ENCODE results near the gene DOCK9. TPM values are rescaled to one million over a fixed set of nuclear protein-coding genes. Genes with fewer than 3 reads are reported as not detected.

Gene DOCK9
- total RNA-seq, 2 donors from 2014 or later = 107 to 117 TPM

DNA sequence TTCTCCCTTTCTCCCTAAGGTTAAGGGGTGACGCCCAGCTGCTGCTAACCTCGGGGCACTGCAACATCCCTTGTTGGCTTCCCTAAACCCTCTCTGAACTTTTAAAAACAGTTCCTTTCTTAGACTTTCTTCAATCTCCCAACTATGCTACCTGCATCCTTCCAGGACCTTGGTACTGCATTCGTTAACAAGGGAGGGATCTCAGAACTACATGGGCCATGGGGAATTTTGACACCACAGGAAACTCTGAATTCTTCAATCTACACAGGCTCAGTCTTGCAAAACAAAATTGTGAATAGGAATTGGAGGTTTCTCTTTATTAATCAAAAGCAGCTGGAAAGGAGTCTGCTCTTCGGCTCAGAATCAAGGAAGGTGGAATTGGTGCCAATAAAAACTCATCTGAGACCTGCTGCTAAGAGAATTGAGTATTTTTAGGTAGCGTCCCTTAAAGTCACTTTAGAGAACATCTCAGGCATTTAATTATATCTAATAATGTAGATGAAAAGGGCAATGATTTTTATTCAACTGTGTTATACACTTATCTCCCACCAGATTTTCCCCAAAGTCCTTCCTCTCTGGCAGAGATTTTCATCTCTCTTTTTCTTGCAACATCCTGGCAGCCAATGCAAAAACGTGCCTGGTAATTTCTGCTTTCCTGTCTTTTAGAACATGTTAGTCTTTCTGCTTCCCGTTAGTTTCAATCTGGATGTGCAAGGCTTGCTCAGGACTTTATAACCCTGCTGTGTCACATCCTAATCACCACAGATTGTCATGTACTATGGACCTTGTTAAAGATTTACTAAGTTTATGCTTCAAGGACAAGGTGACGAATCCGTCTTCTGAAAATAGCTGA, 156.3 kb downstream of the DOCK9 start:
- DNase-seq (ENCODE audit: low spot score) = no peak
- no peaks in the 10 kb centered on the region for H3K27me3 ChIP-seq (replicated peaks; ENCODE audit: insufficient read depth)
- peaks cover 4% of the 10 kb centered on the region for H3K4me1 ChIP-seq (replicated peaks)
- TF ChIP-seq, protein P1, sequence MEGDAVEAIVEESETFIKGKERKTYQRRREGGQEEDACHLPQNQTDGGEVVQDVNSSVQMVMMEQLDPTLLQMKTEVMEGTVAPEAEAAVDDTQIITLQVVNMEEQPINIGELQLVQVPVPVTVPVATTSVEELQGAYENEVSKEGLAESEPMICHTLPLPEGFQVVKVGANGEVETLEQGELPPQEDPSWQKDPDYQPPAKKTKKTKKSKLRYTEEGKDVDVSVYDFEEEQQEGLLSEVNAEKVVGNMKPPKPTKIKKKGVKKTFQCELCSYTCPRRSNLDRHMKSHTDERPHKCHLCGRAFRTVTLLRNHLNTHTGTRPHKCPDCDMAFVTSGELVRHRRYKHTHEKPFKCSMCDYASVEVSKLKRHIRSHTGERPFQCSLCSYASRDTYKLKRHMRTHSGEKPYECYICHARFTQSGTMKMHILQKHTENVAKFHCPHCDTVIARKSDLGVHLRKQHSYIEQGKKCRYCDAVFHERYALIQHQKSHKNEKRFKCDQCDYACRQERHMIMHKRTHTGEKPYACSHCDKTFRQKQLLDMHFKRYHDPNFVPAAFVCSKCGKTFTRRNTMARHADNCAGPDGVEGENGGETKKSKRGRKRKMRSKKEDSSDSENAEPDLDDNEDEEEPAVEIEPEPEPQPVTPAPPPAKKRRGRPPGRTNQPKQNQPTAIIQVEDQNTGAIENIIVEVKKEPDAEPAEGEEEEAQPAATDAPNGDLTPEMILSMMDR (IDR thresholded peaks at IDR 0.05) = no peak
- TF ChIP-seq POLR2AphosphoS5 (IDR thresholded peaks at IDR 0.05) (no peak), POLR2A (IDR thresholded peaks at IDR 0.05) (no peak)
- no peak overlapping the region for H3K27ac ChIP-seq
- no peak overlapping the region for H3K4me3 ChIP-seq
- H3K9me3 ChIP-seq = no peaks in the 10 kb centered on the region
- peaks cover 0 to 2% of the 10 kb centered on the region in 2 donors for H3K36me3 ChIP-seq
- intact Hi-C loops (cut with DNase I) = no loop called here
- 39% methylated on average over 9 of the region's 9 CpGs for WGBS

DNA sequence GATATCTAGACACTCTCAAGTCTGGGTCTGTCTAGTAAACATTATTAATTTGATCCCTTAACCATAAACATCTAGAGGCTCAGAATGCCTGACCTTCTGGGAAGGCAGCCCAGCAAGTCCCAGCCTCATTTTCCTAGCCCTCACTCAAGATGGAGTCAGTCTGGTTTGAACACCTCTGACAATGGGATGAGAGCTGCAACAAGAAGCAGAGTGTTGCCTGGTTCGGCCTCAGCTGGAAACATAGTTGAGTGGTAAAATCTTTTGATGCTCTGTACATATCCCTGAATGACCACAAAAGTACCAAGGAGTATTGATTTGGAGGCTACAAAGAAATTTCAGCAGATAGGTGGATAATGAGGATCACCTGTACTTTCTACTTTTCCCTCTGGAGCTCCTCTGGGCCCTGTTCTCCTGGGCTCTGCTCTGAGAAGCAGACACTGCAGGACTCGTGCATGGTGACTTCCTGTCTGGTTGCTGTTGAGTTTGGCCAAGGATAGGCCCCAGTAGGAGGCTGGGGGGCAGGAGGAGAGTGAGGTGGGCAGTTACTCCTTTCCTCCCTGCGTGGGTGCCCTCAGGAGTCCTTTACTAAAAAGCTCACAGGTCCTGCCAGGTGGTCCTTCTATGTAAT, 157.0 kb downstream of the DOCK9 start:
- Histone ChIP-seq H3K27me3 (replicated peaks; ENCODE audit: insufficient read depth) (no peaks in the 10 kb centered on the region), H3K9me3 (no peaks in the 10 kb centered on the region), H3K4me1 (replicated peaks) (peaks cover 4% of the 10 kb centered on the region), H3K27ac (no peak overlapping the region), H3K4me3 (no peak overlapping the region), H3K36me3 (no peaks in the 10 kb centered on the region)
- DNase-seq (ENCODE audit: low spot score) = no peak
- WGBS = 71% methylated on average over 3 of the region's 3 CpGs
- intact Hi-C loops (cut with DNase I) = no loop called here
- no peak for TF ChIP-seq POLR2AphosphoS5 (IDR thresholded peaks at IDR 0.05)
- no peak for TF ChIP-seq POLR2A (IDR thresholded peaks at IDR 0.05)
- TF ChIP-seq, protein P1 (IDR thresholded peaks at IDR 0.05) = no peak

DNA sequence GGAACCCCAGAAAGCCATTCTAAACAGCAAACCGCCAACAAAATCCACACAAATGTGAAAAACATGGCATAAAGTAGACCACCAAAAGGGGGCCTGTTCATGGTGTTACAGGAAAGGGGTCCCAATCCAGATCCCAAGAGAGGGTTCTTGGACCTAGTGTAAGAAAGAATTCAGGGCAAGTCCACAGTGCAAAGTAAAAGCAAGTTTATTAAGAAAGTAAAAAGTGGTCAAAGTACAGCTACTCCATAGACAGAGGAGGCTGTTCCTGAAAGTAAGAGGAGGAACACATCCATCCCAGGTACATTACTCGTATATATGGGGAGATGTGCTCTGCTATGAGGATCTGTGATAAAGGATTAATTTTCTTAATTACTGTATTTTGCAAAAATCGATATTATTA, 157.6 kb downstream of the DOCK9 start:
- Histone ChIP-seq H3K36me3 (no peaks in the 10 kb centered on the region), H3K4me3 (no peak overlapping the region), H3K27me3 (replicated peaks; ENCODE audit: insufficient read depth) (no peaks in the 10 kb centered on the region), H3K4me1 (replicated peaks) (peaks cover 4% of the 10 kb centered on the region), H3K27ac (no peak overlapping the region), H3K9me3 (no peaks in the 10 kb centered on the region)
- DNase-seq (ENCODE audit: low spot score) = no peak
- WGBS = 94% methylated on average over 3 of the region's 3 CpGs
- TF ChIP-seq, protein P1 (IDR thresholded peaks at IDR 0.05) = no peak
- TF ChIP-seq POLR2A (IDR thresholded peaks at IDR 0.05) (no peak), POLR2AphosphoS5 (IDR thresholded peaks at IDR 0.05) (no peak)
- intact Hi-C loops (cut with DNase I) = no loop called here

DNA sequence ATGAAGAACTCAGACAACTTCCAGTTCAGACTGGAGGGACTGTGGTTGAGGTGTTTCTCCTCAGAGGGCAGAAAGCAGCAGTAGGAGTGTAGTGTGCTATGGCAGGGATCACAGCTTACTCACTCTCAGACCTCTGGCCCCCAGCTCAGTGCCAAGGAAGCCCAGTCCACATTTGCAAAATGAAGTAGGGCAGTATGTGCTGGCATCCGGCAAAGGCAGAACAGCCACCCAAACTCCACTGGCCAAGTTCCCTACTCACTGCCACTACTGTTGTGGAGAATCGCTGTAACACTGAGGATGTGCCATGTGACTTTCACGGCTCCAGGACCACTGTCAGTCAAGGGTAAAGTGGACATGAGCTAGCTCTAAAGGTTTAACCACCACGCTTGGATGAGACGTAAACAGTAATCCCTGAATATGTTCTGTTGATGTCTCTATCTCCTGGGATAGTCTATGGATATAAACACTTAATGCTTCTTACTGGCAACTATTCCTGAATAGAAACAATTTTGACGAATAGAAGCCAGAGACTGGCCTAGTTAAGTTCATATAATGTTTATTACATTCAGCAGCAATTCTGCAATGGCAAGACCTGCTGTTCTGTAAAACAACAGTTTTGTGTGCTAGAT, 158.4 kb downstream of the DOCK9 start:
- H3K4me1 ChIP-seq (replicated peaks) = peaks cover 4% of the 10 kb centered on the region

More for the DNA sequence above, 158.4 kb downstream of the DOCK9 start:
- intact Hi-C loops (cut with DNase I) = no loop called here
- no peak for DNase-seq (ENCODE audit: low spot score)
- H3K9me3 ChIP-seq = no peaks in the 10 kb centered on the region
- no peaks in the 10 kb centered on the region for H3K27me3 ChIP-seq (replicated peaks; ENCODE audit: insufficient read depth)
- no peak overlapping the region for H3K27ac ChIP-seq
- no peak overlapping the region for H3K4me3 ChIP-seq
- H3K36me3 ChIP-seq = no peaks in the 10 kb centered on the region
- 93% methylated on average over 6 of the region's 6 CpGs for WGBS
- TF ChIP-seq POLR2A (IDR thresholded peaks at IDR 0.05) = no peak
- TF ChIP-seq, protein P1 (IDR thresholded peaks at IDR 0.05) = no peak
- TF ChIP-seq POLR2AphosphoS5 (IDR thresholded peaks at IDR 0.05) = no peak

Data from prostate gland (tissue), 2 donors.